K562 (cell line): ENCODE data around the gene KRABD2.
A peak's percentile ranks its signal among the peaks of the same experiment; 100 is the strongest.

Experiments
- ASH1L ChIP-seq: fragments of 450-650 bp; IDR thresholded peaks from 2 replicates; pipeline ENCODE4 v1.6.1; 2018; ENCODE audit warnings: borderline replicate concordance, mild to moderate bottlenecking, low read depth; ENCODE audit not compliant: partially characterized antibody
- BHLHE40 ChIP-seq: IDR thresholded peaks from 2 replicates; pipeline ENCODE4 v1.6.1; 2011; ENCODE audit warnings: low read length, improper control_type of control experiment
- CREBBP ChIP-seq: IDR thresholded peaks from one replicate; pipeline ENCODE4 v1.6.1; 2012; ENCODE audit warnings: low read depth, mild to moderate bottlenecking, control low read depth, inconsistent platforms, low read length
- JUNB ChIP-seq: fragments of 450-650 bp; formaldehyde crosslinking; conservative IDR thresholded peaks from 2 replicates; pipeline ENCODE4 v1.4.0; 2020; ENCODE audit warnings: mild to moderate bottlenecking
- MAZ ChIP-seq, 2 experiments: fragments of 450-650 bp in 1 of 2; sonication (generic) in 1 of 2; formaldehyde crosslinking; IDR thresholded peaks in 1 of 2; conservative IDR thresholded peaks in 1 of 2; 2 replicates each; pipeline versions ENCODE4 v1.4.0 to v1.5.0; 2020; ENCODE audit warnings: mild to moderate bottlenecking in 1 of 2, missing genetic modification reagents in 1 of 2
- MNT ChIP-seq, 2 experiments: fragments of 450-650 bp; conservative IDR thresholded peaks; 2 replicates each; pipeline ENCODE4 v1.6.1; 2017; ENCODE audit warnings: mild to moderate bottlenecking in 2 of 2, moderate library complexity in 2 of 2
- MTA1 ChIP-seq: fragments of 450-650 bp; IDR thresholded peaks from 2 replicates; pipeline ENCODE4 v1.6.1; 2017; ENCODE audit warnings: borderline replicate concordance
- NFATC3 ChIP-seq: fragments of 450-650 bp; IDR thresholded peaks from 2 replicates; pipeline ENCODE4 v1.6.1; 2017; ENCODE audit warnings: mild to moderate bottlenecking
- RCOR1 ChIP-seq, 2 experiments: IDR thresholded peaks; 2 replicates each; pipeline ENCODE4 v1.6.1; 2012; ENCODE audit warnings: low read depth in 2 of 2, low read length in 2 of 2, borderline replicate concordance in 1 of 2, improper control_type of control experiment in 1 of 2
- TRIM24 ChIP-seq, 2 experiments: fragments of 450-650 bp; IDR thresholded peaks; 2 replicates each; pipeline ENCODE4 v1.6.1; 2016
- ZFX ChIP-seq: sonication (generic); formaldehyde crosslinking; IDR thresholded peaks from 2 replicates; pipeline ENCODE4 v1.8.0; 2022; ENCODE audit warnings: mild to moderate bottlenecking, missing genetic modification reagents, moderate library complexity
- ZNF408 ChIP-seq: fragments of 250-450 bp; sonication (Bioruptor Pico); IDR thresholded peaks from 2 replicates; pipeline ENCODE4 v1.4.0; 2020; ENCODE audit warnings: low read depth, mild to moderate bottlenecking, moderate library complexity
- TF ChIP-seq, protein P1 (sequence below): fragments of 450-650 bp; IDR thresholded peaks from 2 replicates; pipeline ENCODE4 v1.6.1; 2017; ENCODE audit warnings: antibody characterized with exemption, mild to moderate bottlenecking
- TF ChIP-seq, protein P2 (sequence below), 2 experiments: fragments of 450-650 bp; formaldehyde crosslinking in 1 of 2; IDR thresholded peaks; 2 replicates each; pipeline versions ENCODE4 v1.4.0 to v1.6.1; 2014 to 2020; ENCODE audit warnings: mild to moderate bottlenecking in 2 of 2, borderline replicate concordance in 1 of 2, low read depth in 1 of 2

KRABD2 gene

DNA sequence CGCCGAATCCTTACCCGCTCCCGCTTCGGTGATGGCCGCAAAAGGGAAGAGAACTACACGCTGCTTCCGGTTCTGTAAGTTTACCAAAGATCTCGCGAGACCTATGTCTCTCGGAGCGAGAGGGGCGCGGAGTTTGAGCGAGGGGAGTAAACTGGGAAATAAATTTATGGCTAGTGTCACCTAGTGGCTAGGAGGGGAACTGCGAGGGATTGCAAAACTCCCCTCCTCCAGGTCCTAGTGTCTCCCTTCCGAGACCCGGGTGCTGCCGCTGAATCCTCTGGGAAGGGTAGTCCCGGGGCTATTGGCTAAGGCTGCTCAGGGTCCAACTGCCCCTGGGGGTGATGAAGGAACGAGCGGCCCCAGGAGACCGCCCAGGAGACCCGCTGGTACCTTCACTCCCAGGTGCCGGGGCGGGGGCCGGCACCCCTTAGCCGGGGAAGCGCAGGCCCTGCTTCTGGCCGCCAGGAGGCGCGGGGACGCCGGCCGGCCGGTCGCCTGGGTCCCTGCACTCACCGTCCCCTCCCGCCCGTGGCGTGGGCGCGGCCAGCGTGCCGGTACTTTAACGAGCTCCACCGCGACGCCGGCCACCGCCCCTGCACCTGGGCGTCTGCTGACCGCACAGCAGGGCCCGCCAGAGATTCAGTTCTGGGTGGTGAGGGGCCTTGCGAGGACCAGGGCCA is 6.8 kb upstream of the KRABD2 start, which contains the start of gene RPL26 (continued):
- TF ChIP-seq ZFX (CRISPR knock-in tag) (peak; percentile 57), MAZ (CRISPR knock-in tag; conservative IDR thresholded peaks at IDR 0.05 in 1 of 2, IDR thresholded peaks at IDR 0.05 in 1 of 2) (peak; percentile 95 to 96), MTA1 (no peak), MNT (conservative IDR thresholded peaks at IDR 0.05) (peak; percentile 81 to 88), RCOR1 (IDR thresholded peaks at IDR 0.05; ENCODE audit: borderline replicate concordance in 1 of 2, low read depth in 2 of 2, low read length in 2 of 2) (no peak; a peak in 1 of 4 replicates), CREBBP (no peak), ASH1L (peak; percentile 53), TRIM24 (IDR thresholded peaks at IDR 0.05) (no peak), ZNF408 (CRISPR knock-in tag) (no peak), JUNB (no peak), NFATC3 (no peak), BHLHE40 (peak; percentile 67)
- TF ChIP-seq, protein P1, sequence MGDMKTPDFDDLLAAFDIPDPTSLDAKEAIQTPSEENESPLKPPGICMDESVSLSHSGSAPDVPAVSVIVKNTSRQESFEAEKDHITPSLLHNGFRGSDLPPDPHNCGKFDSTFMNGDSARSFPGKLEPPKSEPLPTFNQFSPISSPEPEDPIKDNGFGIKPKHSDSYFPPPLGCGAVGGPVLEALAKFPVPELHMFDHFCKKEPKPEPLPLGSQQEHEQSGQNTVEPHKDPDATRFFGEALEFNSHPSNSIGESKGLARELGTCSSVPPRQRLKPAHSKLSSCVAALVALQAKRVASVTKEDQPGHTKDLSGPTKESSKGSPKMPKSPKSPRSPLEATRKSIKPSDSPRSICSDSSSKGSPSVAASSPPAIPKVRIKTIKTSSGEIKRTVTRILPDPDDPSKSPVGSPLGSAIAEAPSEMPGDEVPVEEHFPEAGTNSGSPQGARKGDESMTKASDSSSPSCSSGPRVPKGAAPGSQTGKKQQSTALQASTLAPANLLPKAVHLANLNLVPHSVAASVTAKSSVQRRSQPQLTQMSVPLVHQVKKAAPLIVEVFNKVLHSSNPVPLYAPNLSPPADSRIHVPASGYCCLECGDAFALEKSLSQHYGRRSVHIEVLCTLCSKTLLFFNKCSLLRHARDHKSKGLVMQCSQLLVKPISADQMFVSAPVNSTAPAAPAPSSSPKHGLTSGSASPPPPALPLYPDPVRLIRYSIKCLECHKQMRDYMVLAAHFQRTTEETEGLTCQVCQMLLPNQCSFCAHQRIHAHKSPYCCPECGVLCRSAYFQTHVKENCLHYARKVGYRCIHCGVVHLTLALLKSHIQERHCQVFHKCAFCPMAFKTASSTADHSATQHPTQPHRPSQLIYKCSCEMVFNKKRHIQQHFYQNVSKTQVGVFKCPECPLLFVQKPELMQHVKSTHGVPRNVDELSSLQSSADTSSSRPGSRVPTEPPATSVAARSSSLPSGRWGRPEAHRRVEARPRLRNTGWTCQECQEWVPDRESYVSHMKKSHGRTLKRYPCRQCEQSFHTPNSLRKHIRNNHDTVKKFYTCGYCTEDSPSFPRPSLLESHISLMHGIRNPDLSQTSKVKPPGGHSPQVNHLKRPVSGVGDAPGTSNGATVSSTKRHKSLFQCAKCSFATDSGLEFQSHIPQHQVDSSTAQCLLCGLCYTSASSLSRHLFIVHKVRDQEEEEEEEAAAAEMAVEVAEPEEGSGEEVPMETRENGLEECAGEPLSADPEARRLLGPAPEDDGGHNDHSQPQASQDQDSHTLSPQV, result peak; percentile 41; the same call in 1 of the 2 replicates
- TF ChIP-seq, protein P2, sequence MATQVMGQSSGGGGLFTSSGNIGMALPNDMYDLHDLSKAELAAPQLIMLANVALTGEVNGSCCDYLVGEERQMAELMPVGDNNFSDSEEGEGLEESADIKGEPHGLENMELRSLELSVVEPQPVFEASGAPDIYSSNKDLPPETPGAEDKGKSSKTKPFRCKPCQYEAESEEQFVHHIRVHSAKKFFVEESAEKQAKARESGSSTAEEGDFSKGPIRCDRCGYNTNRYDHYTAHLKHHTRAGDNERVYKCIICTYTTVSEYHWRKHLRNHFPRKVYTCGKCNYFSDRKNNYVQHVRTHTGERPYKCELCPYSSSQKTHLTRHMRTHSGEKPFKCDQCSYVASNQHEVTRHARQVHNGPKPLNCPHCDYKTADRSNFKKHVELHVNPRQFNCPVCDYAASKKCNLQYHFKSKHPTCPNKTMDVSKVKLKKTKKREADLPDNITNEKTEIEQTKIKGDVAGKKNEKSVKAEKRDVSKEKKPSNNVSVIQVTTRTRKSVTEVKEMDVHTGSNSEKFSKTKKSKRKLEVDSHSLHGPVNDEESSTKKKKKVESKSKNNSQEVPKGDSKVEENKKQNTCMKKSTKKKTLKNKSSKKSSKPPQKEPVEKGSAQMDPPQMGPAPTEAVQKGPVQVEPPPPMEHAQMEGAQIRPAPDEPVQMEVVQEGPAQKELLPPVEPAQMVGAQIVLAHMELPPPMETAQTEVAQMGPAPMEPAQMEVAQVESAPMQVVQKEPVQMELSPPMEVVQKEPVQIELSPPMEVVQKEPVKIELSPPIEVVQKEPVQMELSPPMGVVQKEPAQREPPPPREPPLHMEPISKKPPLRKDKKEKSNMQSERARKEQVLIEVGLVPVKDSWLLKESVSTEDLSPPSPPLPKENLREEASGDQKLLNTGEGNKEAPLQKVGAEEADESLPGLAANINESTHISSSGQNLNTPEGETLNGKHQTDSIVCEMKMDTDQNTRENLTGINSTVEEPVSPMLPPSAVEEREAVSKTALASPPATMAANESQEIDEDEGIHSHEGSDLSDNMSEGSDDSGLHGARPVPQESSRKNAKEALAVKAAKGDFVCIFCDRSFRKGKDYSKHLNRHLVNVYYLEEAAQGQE (IDR thresholded peaks at IDR 0.05; ENCODE audit: borderline replicate concordance), result peak; percentile 65; the same call in 1 of the 2 replicates
- TF ChIP-seq, protein P2 (CRISPR knock-in tag; IDR thresholded peaks at IDR 0.05; ENCODE audit: low read depth), result no peak
